ENCODE measurements around the gene FBRS. TPM values are rescaled to one million over a fixed set of nuclear protein-coding genes. Genes with fewer than 3 reads are reported as not detected.

The FBRS gene
- total and polyA plus RNA-seq, 10 of the 15 experiments (the other 5 are each of a cell fraction or from before 2014, with no cell fraction given), result 0.45 to 87.6 (median 14.6) TPM

DNA sequence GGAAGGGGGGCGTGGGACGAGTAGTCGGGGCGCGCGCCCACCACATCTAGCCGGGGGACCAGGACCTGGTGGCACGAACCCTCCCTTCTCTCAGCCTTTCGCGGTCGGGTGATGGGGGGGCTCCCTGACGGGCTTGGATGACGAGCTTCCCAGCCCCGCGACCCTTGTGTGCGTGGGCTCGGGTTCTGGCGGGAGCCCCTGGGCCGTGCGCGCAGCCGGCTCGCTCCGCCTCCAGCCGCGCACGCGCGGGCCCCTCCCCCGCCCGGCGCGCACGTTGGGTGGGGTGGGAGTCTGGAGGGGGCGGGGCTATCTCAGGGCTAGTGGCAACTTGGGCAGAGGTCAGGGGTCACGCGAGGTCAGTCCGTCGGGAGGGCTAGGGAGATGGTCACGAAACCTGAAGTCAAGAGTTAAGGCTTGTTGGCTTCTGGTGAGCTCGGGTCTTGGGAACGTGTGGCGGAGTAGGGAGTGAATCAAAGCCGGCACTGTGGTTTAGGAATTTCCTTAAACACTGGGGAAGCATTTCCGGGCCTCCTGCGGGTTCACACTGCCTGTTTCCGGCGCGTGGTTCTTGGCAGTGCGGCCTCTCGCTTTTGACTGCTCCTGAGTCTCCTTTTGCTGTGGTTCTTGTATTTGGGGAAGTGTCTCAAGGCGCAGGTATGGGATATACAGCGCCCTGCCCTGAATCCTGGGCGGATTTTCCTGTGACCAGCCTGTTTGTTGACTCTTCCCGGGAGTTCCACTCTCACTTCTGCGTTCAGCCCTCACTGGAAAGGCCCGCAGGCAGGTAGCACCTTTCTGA, 40.8 kb downstream of the FBRS start, which contains the start of gene SRCAP (continued):
- TF ChIP-seq, protein P1, sequence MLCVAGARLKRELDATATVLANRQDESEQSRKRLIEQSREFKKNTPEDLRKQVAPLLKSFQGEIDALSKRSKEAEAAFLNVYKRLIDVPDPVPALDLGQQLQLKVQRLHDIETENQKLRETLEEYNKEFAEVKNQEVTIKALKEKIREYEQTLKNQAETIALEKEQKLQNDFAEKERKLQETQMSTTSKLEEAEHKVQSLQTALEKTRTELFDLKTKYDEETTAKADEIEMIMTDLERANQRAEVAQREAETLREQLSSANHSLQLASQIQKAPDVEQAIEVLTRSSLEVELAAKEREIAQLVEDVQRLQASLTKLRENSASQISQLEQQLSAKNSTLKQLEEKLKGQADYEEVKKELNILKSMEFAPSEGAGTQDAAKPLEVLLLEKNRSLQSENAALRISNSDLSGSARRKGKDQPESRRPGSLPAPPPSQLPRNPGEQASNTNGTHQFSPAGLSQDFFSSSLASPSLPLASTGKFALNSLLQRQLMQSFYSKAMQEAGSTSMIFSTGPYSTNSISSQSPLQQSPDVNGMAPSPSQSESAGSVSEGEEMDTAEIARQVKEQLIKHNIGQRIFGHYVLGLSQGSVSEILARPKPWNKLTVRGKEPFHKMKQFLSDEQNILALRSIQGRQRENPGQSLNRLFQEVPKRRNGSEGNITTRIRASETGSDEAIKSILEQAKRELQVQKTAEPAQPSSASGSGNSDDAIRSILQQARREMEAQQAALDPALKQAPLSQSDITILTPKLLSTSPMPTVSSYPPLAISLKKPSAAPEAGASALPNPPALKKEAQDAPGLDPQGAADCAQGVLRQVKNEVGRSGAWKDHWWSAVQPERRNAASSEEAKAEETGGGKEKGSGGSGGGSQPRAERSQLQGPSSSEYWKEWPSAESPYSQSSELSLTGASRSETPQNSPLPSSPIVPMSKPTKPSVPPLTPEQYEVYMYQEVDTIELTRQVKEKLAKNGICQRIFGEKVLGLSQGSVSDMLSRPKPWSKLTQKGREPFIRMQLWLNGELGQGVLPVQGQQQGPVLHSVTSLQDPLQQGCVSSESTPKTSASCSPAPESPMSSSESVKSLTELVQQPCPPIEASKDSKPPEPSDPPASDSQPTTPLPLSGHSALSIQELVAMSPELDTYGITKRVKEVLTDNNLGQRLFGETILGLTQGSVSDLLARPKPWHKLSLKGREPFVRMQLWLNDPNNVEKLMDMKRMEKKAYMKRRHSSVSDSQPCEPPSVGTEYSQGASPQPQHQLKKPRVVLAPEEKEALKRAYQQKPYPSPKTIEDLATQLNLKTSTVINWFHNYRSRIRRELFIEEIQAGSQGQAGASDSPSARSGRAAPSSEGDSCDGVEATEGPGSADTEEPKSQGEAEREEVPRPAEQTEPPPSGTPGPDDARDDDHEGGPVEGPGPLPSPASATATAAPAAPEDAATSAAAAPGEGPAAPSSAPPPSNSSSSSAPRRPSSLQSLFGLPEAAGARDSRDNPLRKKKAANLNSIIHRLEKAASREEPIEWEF (IDR thresholded peaks at IDR 0.05; ENCODE audit: insufficient replicate concordance, low read depth, low read length), result no peak
- TF ChIP-seq ZBED1 (IDR thresholded peaks at IDR 0.05; ENCODE audit: borderline replicate concordance), result no peak
- TF ChIP-seq PAX8 (IDR thresholded peaks at IDR 0.05), result no peak
- no peak for TF ChIP-seq HDGF (IDR thresholded peaks at IDR 0.05)
- TF ChIP-seq, protein P2, sequence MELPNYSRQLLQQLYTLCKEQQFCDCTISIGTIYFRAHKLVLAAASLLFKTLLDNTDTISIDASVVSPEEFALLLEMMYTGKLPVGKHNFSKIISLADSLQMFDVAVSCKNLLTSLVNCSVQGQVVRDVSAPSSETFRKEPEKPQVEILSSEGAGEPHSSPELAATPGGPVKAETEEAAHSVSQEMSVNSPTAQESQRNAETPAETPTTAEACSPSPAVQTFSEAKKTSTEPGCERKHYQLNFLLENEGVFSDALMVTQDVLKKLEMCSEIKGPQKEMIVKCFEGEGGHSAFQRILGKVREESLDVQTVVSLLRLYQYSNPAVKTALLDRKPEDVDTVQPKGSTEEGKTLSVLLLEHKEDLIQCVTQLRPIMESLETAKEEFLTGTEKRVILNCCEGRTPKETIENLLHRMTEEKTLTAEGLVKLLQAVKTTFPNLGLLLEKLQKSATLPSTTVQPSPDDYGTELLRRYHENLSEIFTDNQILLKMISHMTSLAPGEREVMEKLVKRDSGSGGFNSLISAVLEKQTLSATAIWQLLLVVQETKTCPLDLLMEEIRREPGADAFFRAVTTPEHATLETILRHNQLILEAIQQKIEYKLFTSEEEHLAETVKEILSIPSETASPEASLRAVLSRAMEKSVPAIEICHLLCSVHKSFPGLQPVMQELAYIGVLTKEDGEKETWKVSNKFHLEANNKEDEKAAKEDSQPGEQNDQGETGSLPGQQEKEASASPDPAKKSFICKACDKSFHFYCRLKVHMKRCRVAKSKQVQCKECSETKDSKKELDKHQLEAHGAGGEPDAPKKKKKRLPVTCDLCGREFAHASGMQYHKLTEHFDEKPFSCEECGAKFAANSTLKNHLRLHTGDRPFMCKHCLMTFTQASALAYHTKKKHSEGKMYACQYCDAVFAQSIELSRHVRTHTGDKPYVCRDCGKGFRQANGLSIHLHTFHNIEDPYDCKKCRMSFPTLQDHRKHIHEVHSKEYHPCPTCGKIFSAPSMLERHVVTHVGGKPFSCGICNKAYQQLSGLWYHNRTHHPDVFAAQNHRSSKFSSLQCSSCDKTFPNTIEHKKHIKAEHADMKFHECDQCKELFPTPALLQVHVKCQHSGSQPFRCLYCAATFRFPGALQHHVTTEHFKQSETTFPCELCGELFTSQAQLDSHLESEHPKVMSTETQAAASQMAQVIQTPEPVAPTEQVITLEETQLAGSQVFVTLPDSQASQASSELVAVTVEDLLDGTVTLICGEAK (IDR thresholded peaks at IDR 0.05; ENCODE audit: borderline replicate concordance), result peak; percentile 78; the same call in 1 of the 2 replicates
- TF ChIP-seq SREBF1 (IDR thresholded peaks at IDR 0.05; ENCODE audit: low read length), result 0 out of 2 replicates have a peak, but pooled peaks have one; percentile 25
- TF ChIP-seq SMAD1 (IDR thresholded peaks at IDR 0.05; ENCODE audit: low read depth, partially characterized antibody), result no peak
- no peak for TF ChIP-seq RFX5 (IDR thresholded peaks at IDR 0.05; ENCODE audit: low read depth, low read length)
- TF ChIP-seq ZNF217 (IDR thresholded peaks at IDR 0.05), result no peak
